NCI-H146 treated with DMSO at 0.1 percent for 48 hours (cell line): ENCODE measurements around the gene ZCWPW1.
"Not testable (repeated sequence)": the region's sequence is repeated elsewhere in the genome, so short reads cannot be mapped to it uniquely, and the experiment has no call there.

Experiments used
- DNase-seq: peaks from one replicate; lab custom pipeline; 2025; ENCODE audit not compliant: unreplicated experiment; lab: John Stamatoyannopoulos, UW

Gene ZCWPW1

GRCh38 chr7:100356416-100357068 lies 72.0 kb downstream of the ZCWPW1 start:
- DNase-seq = no peak

DNA sequence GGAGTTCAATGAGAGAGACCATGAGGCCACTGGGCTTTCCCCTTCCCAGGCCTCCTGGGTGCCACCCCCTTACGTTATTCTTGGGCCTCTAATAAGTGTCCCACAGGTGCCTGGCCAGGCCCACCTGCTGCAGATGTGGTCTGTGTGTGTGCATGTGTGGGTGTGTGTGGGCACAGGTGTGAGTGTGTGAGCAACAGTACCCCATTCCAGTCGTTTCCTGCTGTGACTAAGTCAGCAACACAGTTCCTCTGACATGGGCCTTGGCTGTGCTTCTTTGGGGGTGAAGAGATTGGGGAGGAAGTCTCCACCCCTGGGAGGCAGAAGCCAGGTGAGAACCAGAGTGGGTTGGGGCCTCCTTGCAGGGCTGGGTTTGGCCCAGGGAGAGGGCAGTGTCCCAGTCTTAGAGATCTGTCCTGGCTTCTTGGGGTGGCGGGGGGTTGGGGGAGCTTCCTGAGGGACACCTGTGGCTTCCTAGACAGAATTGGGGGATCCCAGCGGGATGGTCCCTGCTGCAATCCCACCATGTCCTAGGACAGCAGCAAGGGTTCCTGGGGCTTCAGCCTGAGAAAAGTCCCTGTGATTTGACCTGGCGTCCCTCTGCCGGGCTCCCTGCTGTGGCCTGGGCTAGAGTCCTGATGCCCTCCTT lies 74.7 kb downstream of the ZCWPW1 start:
- DNase-seq = no peak

GRCh38 chr7:100352984-100353684 lies 75.4 kb downstream of the ZCWPW1 start:
- DNase-seq = no peak

GRCh38 chr7:100352230-100352781 lies 76.2 kb downstream of the ZCWPW1 start:
- DNase-seq = not testable (repeated sequence)

DNA sequence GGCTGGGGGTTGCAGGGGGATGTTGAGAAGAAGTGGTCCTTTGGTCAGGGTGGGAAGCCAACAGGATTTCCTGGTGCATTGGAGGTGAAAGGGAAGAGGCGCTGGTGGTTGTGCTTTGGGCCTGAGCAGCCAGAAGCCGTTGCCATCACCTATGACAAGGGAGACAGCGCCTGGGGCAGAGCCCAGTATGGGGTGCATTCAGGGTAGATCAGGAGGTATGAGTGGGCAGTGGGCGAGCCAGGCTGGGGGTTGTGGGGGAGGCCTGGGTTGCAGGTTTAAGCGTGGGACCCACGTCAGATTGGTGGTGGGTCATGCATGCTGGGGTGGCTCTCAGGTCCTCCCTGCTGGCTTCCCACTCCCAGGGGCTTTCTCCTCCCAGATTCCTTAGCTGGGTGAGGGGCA lies 76.8 kb downstream of the ZCWPW1 start:
- no peak for DNase-seq
